T-helper 1 cell treated with Interleukin-12 subunit alpha and Interleukin-12 subunit beta and Interleukin-4 antibody, amounts not matched to agents 30 μg/mL and 1 μg/mL, for 36 hours (primary cell): ENCODE measurements around the gene CACNA1C.

Experiments used
- H3K27ac Mint-ChIP-seq: one replicate; pipeline ENCODE4 v1.8.0; 2021; ENCODE audit warnings: mild to moderate bottlenecking, mixed read lengths
- H3K27me3 Mint-ChIP-seq: one replicate; pipeline ENCODE4 v1.8.0; 2021; ENCODE audit warnings: low read depth, mixed read lengths
- H3K36me3 Mint-ChIP-seq: one replicate; pipeline ENCODE4 v1.8.0; 2021; ENCODE audit warnings: low read depth, mixed read lengths
- H3K4me1 Mint-ChIP-seq: one replicate; pipeline ENCODE4 v1.8.0; 2021; ENCODE audit warnings: low read depth, mixed read lengths
- H3K4me3 Mint-ChIP-seq: one replicate; pipeline ENCODE4 v1.8.0; 2021; ENCODE audit warnings: mild to moderate bottlenecking, moderate library complexity, mixed read lengths
- H3K9me3 Mint-ChIP-seq: one replicate; pipeline ENCODE4 v1.8.0; 2021; ENCODE audit warnings: mixed read lengths

The CACNA1C gene

DNA sequence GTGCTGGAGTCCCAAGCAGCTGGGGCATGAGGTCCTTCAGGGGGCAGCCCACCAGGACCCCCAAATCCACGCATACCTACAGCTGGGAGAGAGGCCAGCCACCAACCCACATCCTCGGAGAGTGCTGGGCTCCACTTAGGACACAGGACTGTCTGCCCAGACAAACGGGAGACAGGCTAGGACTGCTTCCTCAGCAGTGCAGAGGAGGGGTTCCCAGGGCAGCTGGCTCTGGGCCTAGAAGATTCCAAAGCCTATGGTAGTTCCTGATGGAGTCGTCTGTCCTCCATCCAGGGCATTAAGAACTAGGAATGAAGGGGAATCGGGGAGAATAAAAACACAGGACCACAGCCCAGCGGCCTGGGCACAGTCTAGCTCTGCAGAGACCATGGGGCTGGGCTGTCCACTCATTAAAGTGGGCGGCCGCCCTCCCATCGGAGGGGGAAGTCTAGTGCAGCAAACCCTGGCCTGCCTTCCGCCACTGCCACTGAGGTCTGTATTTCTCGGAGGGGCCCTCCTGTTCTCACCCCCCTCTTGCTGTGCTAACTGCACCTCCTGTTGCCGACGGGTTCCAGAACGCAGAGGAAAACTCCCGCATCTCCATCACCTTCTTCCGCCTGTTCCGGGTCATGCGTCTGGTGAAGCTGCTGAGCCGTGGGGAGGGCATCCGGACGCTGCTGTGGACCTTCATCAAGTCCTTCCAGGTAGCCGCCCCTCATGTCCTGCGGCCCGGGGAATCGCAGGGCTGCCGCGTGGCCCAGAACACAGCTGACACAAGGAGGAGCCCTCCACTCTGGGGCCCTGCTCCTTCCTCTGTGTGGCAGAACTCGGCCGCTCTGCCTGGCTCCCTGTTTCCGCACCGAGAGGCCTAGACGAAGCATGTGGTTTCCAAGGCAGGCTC is 598.5 kb downstream of the CACNA1C start:
- H3K9me3 Mint-ChIP-seq: no peaks in the 10 kb centered on the region
- H3K27me3 Mint-ChIP-seq: peaks cover 30% of the 10 kb centered on the region
- no peak overlapping the region for H3K27ac Mint-ChIP-seq
- no peaks in the 10 kb centered on the region for H3K4me1 Mint-ChIP-seq
- H3K4me3 Mint-ChIP-seq: no peak overlapping the region
- H3K36me3 Mint-ChIP-seq: no peaks in the 10 kb centered on the region

DNA sequence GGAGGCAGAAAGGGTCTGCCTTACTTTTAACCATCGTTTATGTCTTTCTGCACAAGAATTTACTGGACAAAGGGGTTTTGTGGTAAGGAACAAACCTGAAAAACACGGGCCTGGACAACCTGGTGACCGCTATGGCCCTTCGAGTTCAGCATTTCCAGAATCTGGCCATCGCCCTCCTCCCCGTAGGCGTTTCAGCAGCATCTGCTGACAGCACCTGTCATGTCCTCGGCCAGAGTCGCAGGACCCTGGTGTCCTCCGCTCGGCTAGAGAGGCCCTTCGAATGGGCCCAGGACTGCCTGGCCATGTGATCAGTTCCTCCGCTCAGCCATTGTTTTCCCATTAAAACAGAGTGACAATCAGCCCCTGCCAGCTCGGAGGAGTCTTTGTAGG is 599.2 kb downstream of the CACNA1C start:
- Mint-ChIP-seq H3K9me3 (no peaks in the 10 kb centered on the region), H3K27ac (no peak overlapping the region), H3K36me3 (no peaks in the 10 kb centered on the region), H3K27me3 (peaks cover 26% of the 10 kb centered on the region), H3K4me3 (no peak overlapping the region), H3K4me1 (no peaks in the 10 kb centered on the region)

DNA sequence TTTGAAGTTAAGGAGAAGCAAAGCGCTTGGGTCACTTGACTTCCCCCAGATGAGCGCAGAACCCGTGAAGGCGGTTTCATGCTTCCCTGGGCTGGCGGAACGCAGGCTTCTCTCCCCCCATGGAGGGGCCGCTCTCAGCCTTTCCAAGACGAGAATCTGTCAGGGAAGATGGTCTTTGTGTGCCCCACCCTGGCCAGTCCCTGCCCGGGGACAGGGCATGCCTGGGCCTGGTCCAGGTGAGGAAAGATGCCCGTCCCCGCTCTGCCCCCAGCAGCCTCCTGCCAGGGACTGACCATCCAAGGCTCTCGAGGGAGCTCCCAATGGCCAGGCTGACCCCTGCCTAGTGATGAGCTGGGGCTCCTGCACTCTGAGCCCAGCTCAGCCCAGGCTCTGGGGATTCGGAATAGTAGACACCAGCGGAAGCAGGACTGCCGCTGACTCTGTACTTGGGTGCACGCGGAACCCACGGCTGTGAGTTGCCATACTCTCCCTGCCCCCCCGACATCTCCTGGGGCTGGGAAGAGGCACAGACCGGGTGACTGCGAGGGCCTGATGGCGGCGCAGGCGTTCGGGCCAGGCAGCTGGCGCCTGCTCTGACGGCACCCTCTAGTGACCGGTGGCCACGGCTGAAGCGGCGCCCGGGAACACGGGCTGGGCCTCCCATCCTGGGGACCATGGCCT is 599.8 kb downstream of the CACNA1C start:
- no peak overlapping the region for H3K27ac Mint-ChIP-seq
- no peaks in the 10 kb centered on the region for H3K9me3 Mint-ChIP-seq
- peaks cover 25% of the 10 kb centered on the region for H3K27me3 Mint-ChIP-seq
- no peaks in the 10 kb centered on the region for H3K36me3 Mint-ChIP-seq
- no peak overlapping the region for H3K4me3 Mint-ChIP-seq
- no peaks in the 10 kb centered on the region for H3K4me1 Mint-ChIP-seq

DNA sequence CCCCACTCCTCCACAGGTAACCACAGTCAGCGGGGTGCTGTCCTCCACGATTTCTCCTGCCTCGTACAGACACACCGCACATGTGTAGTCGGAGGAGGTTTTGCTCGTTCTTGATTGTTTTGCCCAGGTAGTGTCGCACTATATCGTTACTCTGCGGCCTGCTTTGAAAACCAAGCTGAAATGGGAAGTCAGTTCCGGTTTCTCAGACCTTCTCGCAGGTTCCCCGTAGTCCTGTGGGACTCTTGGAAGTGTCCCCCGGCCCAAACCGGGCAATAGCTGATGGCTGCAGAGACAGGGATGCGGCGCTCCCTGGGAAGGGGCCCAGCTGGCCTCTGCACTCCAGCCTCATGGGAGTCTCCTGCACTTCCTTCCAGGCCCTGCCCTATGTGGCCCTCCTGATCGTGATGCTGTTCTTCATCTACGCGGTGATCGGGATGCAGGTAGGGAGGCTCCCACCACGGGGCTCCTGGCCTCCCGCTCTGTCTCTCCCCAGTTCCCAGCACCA is 600.7 kb downstream of the CACNA1C start:
- no peak overlapping the region for H3K4me3 Mint-ChIP-seq
- no peaks in the 10 kb centered on the region for H3K9me3 Mint-ChIP-seq

DNA sequence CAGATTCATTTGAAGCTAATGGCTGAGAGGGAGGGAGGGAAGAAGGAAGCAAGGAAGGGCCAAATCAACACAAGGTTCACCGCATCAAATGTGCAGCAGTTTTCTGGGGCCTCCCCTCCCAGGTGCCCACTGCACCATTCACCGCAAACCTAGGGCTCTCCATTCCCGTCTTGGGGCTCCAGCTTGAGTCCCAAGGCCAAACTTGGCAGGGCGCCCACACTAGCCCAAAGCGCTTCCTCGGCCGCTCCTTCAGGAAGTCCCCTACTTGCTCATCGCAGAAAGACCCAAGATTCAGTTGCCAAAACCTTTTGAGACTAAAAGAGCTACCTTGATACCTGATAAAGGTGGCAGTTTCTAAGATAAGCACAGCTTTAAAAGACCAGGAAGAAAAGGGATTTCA is 601.5 kb downstream of the CACNA1C start:
- H3K36me3 Mint-ChIP-seq: no peaks in the 10 kb centered on the region
- H3K4me1 Mint-ChIP-seq: no peaks in the 10 kb centered on the region
- peaks cover 21% of the 10 kb centered on the region for H3K27me3 Mint-ChIP-seq
- no peak overlapping the region for H3K27ac Mint-ChIP-seq
- no peaks in the 10 kb centered on the region for H3K9me3 Mint-ChIP-seq
- no peak overlapping the region for H3K4me3 Mint-ChIP-seq

More for the DNA sequence above, 600.7 kb downstream of the CACNA1C start:
- Mint-ChIP-seq H3K4me1 (no peaks in the 10 kb centered on the region), H3K36me3 (no peaks in the 10 kb centered on the region), H3K27ac (no peak overlapping the region), H3K27me3 (peaks cover 24% of the 10 kb centered on the region)

DNA sequence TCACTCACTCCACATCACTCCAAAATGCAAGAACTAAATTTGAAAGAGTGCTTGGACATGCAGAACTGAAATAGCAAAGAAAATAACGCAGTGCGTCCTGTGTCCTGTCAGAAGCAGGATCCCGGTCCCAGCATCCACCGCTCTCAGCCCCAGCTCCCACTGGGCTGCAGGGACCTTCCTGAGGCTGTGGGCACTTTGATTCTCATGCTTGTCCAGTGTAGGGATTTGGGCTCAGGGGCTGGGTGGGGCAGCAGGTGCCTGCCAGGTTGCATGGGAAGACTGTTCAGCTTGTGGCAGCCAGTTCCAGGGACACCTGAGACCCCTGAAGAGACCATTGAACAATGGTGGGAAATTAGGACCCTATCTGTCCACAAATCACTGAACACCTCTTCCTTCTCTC is 602.0 kb downstream of the CACNA1C start:
- no peak overlapping the region for H3K4me3 Mint-ChIP-seq
- no peaks in the 10 kb centered on the region for H3K4me1 Mint-ChIP-seq
- no peaks in the 10 kb centered on the region for H3K36me3 Mint-ChIP-seq
- peaks cover 18% of the 10 kb centered on the region for H3K27me3 Mint-ChIP-seq
- H3K9me3 Mint-ChIP-seq: no peaks in the 10 kb centered on the region
- H3K27ac Mint-ChIP-seq: no peak overlapping the region

DNA sequence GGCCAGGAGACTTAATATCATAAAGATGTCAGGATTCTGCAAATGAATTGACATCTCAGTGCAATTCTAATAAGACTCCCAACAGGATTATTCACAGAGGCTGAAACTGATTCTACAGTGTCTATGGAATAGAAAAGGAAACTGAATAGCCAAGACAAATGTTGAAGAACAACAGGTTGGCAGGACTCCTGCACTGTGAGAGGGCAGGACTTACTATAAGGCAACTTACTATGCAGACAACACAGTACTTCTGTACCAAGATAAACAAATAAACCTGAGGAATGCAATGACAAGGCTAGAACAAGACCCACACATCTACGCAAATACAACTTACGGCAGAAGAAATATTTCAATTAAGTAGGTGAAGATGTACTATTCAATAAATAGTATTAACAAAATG is 609.7 kb downstream of the CACNA1C start:
- Mint-ChIP-seq H3K4me1 (no peaks in the 10 kb centered on the region), H3K27ac (no peak overlapping the region), H3K9me3 (no peaks in the 10 kb centered on the region), H3K4me3 (no peak overlapping the region), H3K36me3 (no peaks in the 10 kb centered on the region), H3K27me3 (peaks cover 4% of the 10 kb centered on the region)

DNA sequence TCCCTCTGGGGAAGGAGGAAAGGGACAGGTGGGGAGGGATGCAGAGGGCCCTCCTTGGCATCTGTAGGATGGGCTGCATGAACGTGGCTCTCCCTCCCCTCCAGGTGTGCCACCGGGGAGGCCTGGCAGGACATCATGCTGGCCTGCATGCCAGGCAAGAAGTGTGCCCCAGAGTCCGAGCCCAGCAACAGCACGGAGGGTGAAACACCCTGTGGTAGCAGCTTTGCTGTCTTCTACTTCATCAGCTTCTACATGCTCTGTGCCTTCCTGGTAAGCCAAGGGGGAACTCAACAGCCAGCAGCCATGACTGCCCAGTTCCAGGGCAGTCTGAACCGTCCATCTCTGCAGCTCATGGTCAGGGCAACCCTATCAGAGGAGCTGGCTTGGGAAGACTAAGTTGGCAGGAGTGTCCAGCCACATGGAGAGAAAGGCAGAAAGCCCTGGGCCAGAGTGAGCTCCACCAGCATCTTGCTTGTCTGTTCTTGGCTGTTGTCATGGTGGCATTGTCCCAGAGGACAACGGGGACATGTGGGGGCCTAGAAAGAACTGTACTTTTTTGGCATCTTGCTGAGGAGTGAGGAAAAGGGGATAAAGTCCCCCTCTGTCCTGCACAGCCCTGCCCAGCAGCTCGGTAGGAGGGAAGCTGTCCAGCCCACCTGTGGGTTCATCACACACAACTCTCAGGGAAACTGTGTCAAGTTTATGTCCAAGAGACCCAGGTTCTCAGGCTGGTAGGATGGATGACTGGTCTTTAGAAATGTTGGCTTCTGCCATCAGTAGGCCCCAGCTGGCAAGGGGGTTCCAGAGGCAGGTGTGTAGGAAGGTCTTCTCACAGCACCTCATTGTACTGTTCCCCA is 612.2 kb downstream of the CACNA1C start:
- H3K9me3 Mint-ChIP-seq: no peaks in the 10 kb centered on the region
- no peak overlapping the region for H3K4me3 Mint-ChIP-seq
- H3K4me1 Mint-ChIP-seq: no peaks in the 10 kb centered on the region
- H3K27me3 Mint-ChIP-seq: no peaks in the 10 kb centered on the region
- no peaks in the 10 kb centered on the region for H3K36me3 Mint-ChIP-seq
- H3K27ac Mint-ChIP-seq: no peak overlapping the region

DNA sequence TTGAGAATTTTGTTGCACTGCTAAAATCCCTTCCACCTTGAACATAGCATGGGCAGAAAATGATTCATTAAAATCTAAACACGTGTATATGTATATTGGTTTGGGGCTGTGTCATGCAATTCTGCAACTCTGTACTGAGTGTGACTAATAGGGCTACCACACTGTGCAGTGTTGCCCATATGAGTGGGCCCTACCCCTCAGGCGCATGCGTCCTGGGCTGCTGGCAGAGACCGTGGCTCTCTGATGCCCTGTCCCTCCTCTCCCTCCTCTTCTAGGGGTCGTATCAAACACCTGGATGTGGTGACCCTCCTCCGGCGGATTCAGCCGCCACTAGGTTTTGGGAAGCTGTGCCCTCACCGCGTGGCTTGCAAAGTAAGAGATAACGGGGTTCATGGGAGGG is 613.6 kb downstream of the CACNA1C start:
- H3K36me3 Mint-ChIP-seq: no peaks in the 10 kb centered on the region
- no peaks in the 10 kb centered on the region for H3K27me3 Mint-ChIP-seq
- H3K9me3 Mint-ChIP-seq: no peaks in the 10 kb centered on the region
- no peak overlapping the region for H3K27ac Mint-ChIP-seq
- no peak overlapping the region for H3K4me3 Mint-ChIP-seq
- H3K4me1 Mint-ChIP-seq: no peaks in the 10 kb centered on the region

DNA sequence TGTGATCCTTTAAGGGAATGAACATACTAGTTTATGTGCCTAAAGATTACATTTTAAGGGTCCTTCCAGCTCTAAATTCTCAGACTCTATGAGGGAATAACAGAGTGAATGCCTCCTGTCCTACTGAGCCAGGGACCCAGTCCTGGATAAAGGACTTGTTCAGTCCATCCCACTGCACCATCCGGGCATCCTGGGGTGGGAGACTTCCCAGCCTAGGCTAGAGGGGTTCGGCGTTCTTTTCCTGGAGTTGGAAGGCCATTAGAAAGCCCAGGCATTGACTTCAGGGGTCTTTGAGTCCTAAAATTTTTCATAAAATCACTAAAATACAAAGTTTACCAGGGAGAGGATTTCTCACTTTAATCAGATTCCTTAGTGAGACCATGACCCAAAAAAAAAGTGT is 614.1 kb downstream of the CACNA1C start:
- Mint-ChIP-seq H3K36me3 (no peaks in the 10 kb centered on the region), H3K4me3 (no peak overlapping the region), H3K9me3 (no peaks in the 10 kb centered on the region), H3K4me1 (no peaks in the 10 kb centered on the region), H3K27ac (no peak overlapping the region), H3K27me3 (no peaks in the 10 kb centered on the region)

DNA sequence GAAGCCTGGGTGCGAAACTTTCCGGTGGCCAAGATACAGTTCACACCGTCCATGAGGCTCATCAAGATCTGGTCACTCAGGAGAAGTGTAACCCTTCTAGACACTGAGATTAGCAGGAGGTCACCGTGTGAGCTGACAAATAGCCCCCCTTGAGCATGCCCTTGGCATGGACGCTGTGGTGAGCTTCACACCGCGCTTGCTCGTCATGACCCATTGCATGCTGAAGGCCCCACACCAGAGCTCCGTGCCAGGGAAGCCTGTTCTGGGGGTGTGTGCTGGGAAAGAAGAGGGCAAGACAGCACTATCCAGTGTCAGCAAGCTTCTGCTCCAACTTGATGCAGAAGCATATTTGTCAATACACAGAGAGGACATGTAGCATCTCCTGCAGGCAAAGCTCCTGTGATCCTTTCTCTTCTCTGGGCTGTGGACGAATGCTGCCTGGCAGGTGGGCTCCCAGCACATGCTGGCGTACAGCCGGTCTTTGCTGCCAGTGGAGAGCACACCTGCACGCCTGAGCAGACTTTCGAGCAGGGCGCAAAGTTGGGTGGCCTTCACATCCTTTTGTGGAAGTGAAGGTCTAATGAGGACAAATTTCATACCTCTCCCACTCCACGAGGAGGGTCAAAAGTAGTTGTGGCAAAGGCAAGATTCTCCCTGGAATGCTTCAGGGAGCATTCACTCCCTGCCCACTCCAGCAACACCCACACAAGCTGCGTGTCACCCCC is 615.1 kb downstream of the CACNA1C start:
- no peak overlapping the region for H3K27ac Mint-ChIP-seq
- no peaks in the 10 kb centered on the region for H3K27me3 Mint-ChIP-seq
- H3K4me1 Mint-ChIP-seq: no peaks in the 10 kb centered on the region
- no peaks in the 10 kb centered on the region for H3K9me3 Mint-ChIP-seq
- H3K36me3 Mint-ChIP-seq: no peaks in the 10 kb centered on the region
- no peak overlapping the region for H3K4me3 Mint-ChIP-seq

DNA sequence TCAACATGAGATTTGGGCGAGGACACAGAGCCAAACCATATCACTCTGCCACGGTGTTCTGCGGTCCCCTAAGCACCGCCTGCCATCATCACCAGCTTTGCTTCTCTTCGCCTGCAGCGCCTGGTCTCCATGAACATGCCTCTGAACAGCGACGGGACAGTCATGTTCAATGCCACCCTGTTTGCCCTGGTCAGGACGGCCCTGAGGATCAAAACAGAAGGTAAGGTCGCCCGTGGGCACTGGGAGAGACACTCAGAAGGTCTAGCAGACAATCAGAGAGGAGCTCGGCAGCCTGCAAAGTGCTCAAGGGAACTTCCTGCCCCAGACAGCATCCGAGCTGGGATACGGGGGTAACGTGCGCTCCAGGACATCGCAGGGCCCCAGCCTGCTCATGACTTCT is 616.0 kb downstream of the CACNA1C start:
- Mint-ChIP-seq H3K27me3 (no peaks in the 10 kb centered on the region), H3K4me1 (no peaks in the 10 kb centered on the region), H3K9me3 (no peaks in the 10 kb centered on the region), H3K4me3 (no peak overlapping the region), H3K36me3 (no peaks in the 10 kb centered on the region), H3K27ac (no peak overlapping the region)

DNA sequence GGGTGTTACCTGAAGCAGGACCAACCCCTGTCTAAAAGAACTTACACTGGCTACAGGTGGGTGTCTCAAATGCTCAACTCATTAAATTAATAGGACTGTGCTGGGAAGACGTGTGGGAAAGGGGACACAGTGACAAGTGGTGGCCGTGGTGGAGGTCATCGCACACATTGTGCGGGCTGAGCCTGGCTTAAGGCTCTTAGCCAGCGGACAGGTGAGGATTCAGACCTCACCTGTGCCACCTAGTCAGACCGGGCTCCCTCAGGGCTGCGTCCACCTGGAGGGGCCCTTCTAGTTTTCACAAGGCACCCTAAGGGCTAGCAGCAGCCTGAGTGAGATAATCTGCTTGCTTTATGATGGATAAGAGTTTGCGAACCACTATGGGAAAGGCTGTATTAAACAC is 616.8 kb downstream of the CACNA1C start:
- H3K4me3 Mint-ChIP-seq: no peak overlapping the region
- H3K4me1 Mint-ChIP-seq: no peaks in the 10 kb centered on the region
- H3K27me3 Mint-ChIP-seq: no peaks in the 10 kb centered on the region
- H3K27ac Mint-ChIP-seq: no peak overlapping the region
- H3K36me3 Mint-ChIP-seq: no peaks in the 10 kb centered on the region
- no peaks in the 10 kb centered on the region for H3K9me3 Mint-ChIP-seq

DNA sequence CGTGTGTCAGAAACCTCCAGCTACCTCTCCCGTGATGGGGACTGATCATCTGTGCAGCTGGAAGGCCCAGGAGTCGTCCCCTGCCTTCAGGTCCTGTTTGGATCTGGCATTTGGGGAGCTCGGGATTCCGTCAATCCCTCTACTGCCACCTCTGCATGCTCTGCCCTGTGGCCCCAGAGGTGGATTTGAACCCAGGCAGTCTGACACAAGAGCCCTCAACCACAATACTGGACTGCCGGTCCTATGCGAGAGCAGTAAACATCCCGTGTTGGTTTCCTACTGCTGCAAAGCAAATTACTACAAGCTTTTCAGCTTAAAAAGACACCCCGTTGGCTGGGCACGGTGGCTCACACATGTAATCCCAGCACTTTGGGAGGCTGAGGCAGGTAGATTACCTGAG is 620.1 kb downstream of the CACNA1C start:
- Mint-ChIP-seq H3K27ac (no peak overlapping the region), H3K36me3 (no peaks in the 10 kb centered on the region), H3K9me3 (no peaks in the 10 kb centered on the region), H3K4me1 (no peaks in the 10 kb centered on the region), H3K27me3 (no peaks in the 10 kb centered on the region), H3K4me3 (no peak overlapping the region)
